Measurements from ENCODE around the gene OR1Q1.

GRCh38 chr9:122619996-122620395 lies 5.5 kb downstream of the OR1Q1 start:
- TF ChIP-seq CTCF (IDR thresholded peaks at IDR 0.05) = no peak
- TF ChIP-seq POLR2A (IDR thresholded peaks at IDR 0.05; ENCODE audit: low read depth) = no peak
